Panc1 (cell line): ENCODE data around the gene CCDC124. TPM values are rescaled to one million over a fixed set of nuclear protein-coding genes. Genes with fewer than 3 reads are reported as not detected.

ENCODE experiments used
- ATAC-seq: fragments of 200-7000 bp; cut with Tn5 transposase; 2 replicates; pipeline ENCODE4 v1.9.1; 2020; ENCODE audit warnings: mild to moderate bottlenecking, moderate library complexity
- BruUV-seq: library from RNA; stranded (reverse); fragments of 400-500 nt; replicated peaks from 2 replicates; lab custom pipeline; 2021; lab: Mats Ljungman, UMichigan
- CTCF ChIA-PET: fragments of 300-600 bp; sonication (Branson Sonifier 250); formaldehyde crosslinking; loops from one replicate; lab custom pipeline; 2022; ENCODE audit warnings: antibody characterized with exemption; lab: Charles Lee
- POLR2A ChIA-PET: fragments of 300-600 bp; sonication (Branson Sonifier 250); formaldehyde crosslinking; loops from one replicate; lab custom pipeline; 2022; ENCODE audit warnings: antibody characterized with exemption; lab: Charles Lee
- DNase-seq: peaks from one replicate; pipeline ENCODE4 v3.0.0-alpha.2; 2010; ENCODE audit warnings: low read depth, low spot score
- H3K27ac ChIP-seq: 2 replicates; pipeline ENCODE4 v1.5.1; 2011; ENCODE audit warnings: mild to moderate bottlenecking, low read length, inconsistent platforms
- H3K27me3 ChIP-seq: fragments of 200-500 bp; sonication (Bioruptor generic); 2 replicates; pipeline ENCODE4 v1.6.0; 2014; ENCODE audit warnings: low read length, inconsistent platforms; ENCODE audit not compliant: control insufficient read depth, insufficient read depth
- H3K36me3 ChIP-seq: fragments of 200-500 bp; sonication (Bioruptor generic); 2 replicates; pipeline ENCODE4 v1.5.1; 2014; ENCODE audit warnings: inconsistent platforms, mild to moderate bottlenecking, low read length, moderate library complexity; ENCODE audit not compliant: control insufficient read depth, insufficient read depth
- H3K4me1 ChIP-seq: 2 replicates; pipeline ENCODE4 v1.5.1; 2011; ENCODE audit warnings: inconsistent platforms, mild to moderate bottlenecking, low read length, moderate library complexity; ENCODE audit not compliant: control insufficient read depth, insufficient read depth
- H3K4me3 ChIP-seq, 2 experiments: 2 replicates each; pipeline ENCODE4 v1.5.1; 2011 to 2012; ENCODE audit warnings: low read depth in 2 of 2, low read length in 2 of 2, mild to moderate bottlenecking in 2 of 2, inconsistent platforms in 1 of 2, moderate library complexity in 1 of 2
- H3K9me3 ChIP-seq: fragments of 200-500 bp; sonication (Bioruptor generic); 2 replicates; pipeline ENCODE4 v1.5.1; 2014; ENCODE audit warnings: low read depth, mild to moderate bottlenecking, inconsistent platforms, low read length, moderate library complexity; ENCODE audit not compliant: control insufficient read depth, insufficient read depth
- CTCF ChIP-seq: fragments of 450-650 bp; IDR thresholded peaks from 2 replicates; pipeline ENCODE4 v1.5.1; 2017; ENCODE audit warnings: mild to moderate bottlenecking
- POLR2AphosphoS5 ChIP-seq: IDR thresholded peaks from 2 replicates; pipeline ENCODE4 v1.6.1; 2012; ENCODE audit warnings: mild to moderate bottlenecking, low read depth, low read length, moderate library complexity
- REST ChIP-seq, 2 experiments: IDR thresholded peaks; 2 replicates each; pipeline ENCODE4 v1.6.1; 2011 to 2012; ENCODE audit warnings: low read depth in 2 of 2, control low read depth in 1 of 2, low read length in 1 of 2, mild to moderate bottlenecking in 1 of 2, moderate library complexity in 1 of 2; ENCODE audit not compliant: insufficient read depth in 1 of 2
- SIN3A ChIP-seq: IDR thresholded peaks from 2 replicates; pipeline ENCODE4 v1.6.1; 2012; ENCODE audit warnings: low read depth, mild to moderate bottlenecking, low read length, moderate library complexity, borderline replicate concordance; ENCODE audit not compliant: insufficient read depth
- TCF7L2 ChIP-seq: IDR thresholded peaks from 2 replicates; pipeline ENCODE4 v1.6.1; 2011; ENCODE audit warnings: mild to moderate bottlenecking, low read depth, low read length, inconsistent platforms
- in situ Hi-C: cut with HindIII; loops from 2 replicates; pipeline ENCODE4 v1.10.0; 2016; ENCODE audit warnings: low sequenced_read_pairs, low pct_unique_long_range_greater_than_20kb
- intact Hi-C: fragments of 100-400 bp; cut with micrococcal nuclease; formaldehyde crosslinking; loops from one replicate; pipeline ENCODE4 v1.10.0; 2022; ENCODE audit not compliant: unreplicated experiment
- total RNA-seq: library from RNA; stranded (reverse); gene quantifications from one replicate; pipeline ENCODE4 v1.2.1, GENCODE V29; 2021; ENCODE audit not compliant: unreplicated experiment

CCDC124 gene
- total RNA-seq, 1 experiment from 2014 or later = 110 TPM

- Histone ChIP-seq H3K27me3 (no peaks in the 10 kb centered on the region; the same call in 1 of the 2 replicates), H3K4me1 (peaks cover 13% of the 10 kb centered on the region; the same call in 1 of the 2 replicates), H3K27ac (no peak overlapping the region), H3K9me3 (no peaks in the 10 kb centered on the region), H3K36me3 (no peaks in the 10 kb centered on the region), H3K4me3 (no peak overlapping the region)
- 0 out of 2 replicates have a peak, but pooled peaks have one; percentile 28 for ATAC-seq
- intact Hi-C loops (no loop called here), in situ Hi-C loops (no loop called here)
- POLR2A ChIA-PET = no interaction called here
- CTCF ChIA-PET = no interaction called here
- TF ChIP-seq REST (IDR thresholded peaks at IDR 0.05; ENCODE audit: insufficient read depth in 1 of 2, low read depth in 2 of 2, low read length in 1 of 2) (no peak), TCF7L2 (no peak), SIN3A (no peak), CTCF (no peak), POLR2AphosphoS5 (no peak)
- DNase-seq = no peak
- BruUV-seq = no TSS peak
These were observed 21.1 kb downstream of the CCDC124 start for GRCh38 chr19:17953869-17954268.

GRCh38 chr19:17954401-17954800, 21.6 kb downstream of the CCDC124 start:
- Histone ChIP-seq H3K27me3 (no peaks in the 10 kb centered on the region; the same call in 1 of the 2 replicates), H3K4me3 (no peak overlapping the region), H3K9me3 (no peaks in the 10 kb centered on the region), H3K36me3 (no peaks in the 10 kb centered on the region), H3K27ac (no peak overlapping the region), H3K4me1 (peaks cover 13% of the 10 kb centered on the region; the same call in 1 of the 2 replicates)
- BruUV-seq = no TSS peak
- CTCF ChIA-PET = no interaction called here
- in situ Hi-C loops = no loop called here
- intact Hi-C loops = no loop called here
- ATAC-seq (no peak), DNase-seq (no peak)
- TF ChIP-seq REST (IDR thresholded peaks at IDR 0.05; ENCODE audit: insufficient read depth in 1 of 2, low read depth in 2 of 2, low read length in 1 of 2) (no peak), POLR2AphosphoS5 (no peak), SIN3A (no peak), TCF7L2 (no peak), CTCF (no peak)
- POLR2A ChIA-PET = no interaction called here
